WERI-Rb-1 (cell line): ENCODE results near the gene AGBL5.

Source experiments
- DNase-seq: peaks from one replicate; pipeline ENCODE4 v3.0.0-alpha.2; 2020
- H3K27ac ChIP-seq: fragments of 250-450 bp; sonication (Bioruptor Pico); 2 replicates; pipeline ENCODE4 v1.5.1; 2020; ENCODE audit warnings: mild to moderate bottlenecking, moderate library complexity
- H3K27me3 ChIP-seq: fragments of 250-450 bp; sonication (Bioruptor Pico); 2 replicates; pipeline ENCODE4 v1.5.1; 2021; ENCODE audit warnings: mild to moderate bottlenecking, low read depth, moderate library complexity; ENCODE audit not compliant: insufficient read depth, severe bottlenecking
- H3K36me3 ChIP-seq: fragments of 250-450 bp; sonication (Bioruptor Pico); 2 replicates; pipeline ENCODE4 v1.5.1; 2020; ENCODE audit warnings: mild to moderate bottlenecking, moderate library complexity
- H3K4me3 ChIP-seq: 2 replicates; pipeline ENCODE4 v1.5.1; 2011; ENCODE audit warnings: low read depth, mild to moderate bottlenecking, control low read depth, low read length
- H3K9me3 ChIP-seq: fragments of 250-450 bp; sonication (Bioruptor Pico); 2 replicates; pipeline ENCODE4 v1.5.1; 2021; ENCODE audit warnings: mild to moderate bottlenecking, moderate library complexity; ENCODE audit not compliant: severe bottlenecking
- CTCF ChIP-seq: IDR thresholded peaks from 2 replicates; pipeline ENCODE4 v1.5.1; 2011; ENCODE audit warnings: low read depth, mild to moderate bottlenecking, control low read depth, inconsistent platforms, low read length

The AGBL5 gene

GRCh38 chr2:27013738-27014137 lies 37.7 kb upstream of the AGBL5 start:
- H3K4me3 ChIP-seq, result no peak overlapping the region

GRCh38 chr2:27014771-27015433 lies 36.6 kb upstream of the AGBL5 start:
- no peak for TF ChIP-seq CTCF
- Histone ChIP-seq H3K27ac (peak overlapping the region; percentile 3; the same call in 1 of the 2 replicates), H3K36me3 (no peaks in the 10 kb centered on the region), H3K9me3 (no peaks in the 10 kb centered on the region), H3K27me3 (no peaks in the 10 kb centered on the region), H3K4me3 (no peak overlapping the region)
- DNase-seq, result peak; percentile 29

More at GRCh38 chr2:27013738-27014137, 37.7 kb upstream of the AGBL5 start:
- TF ChIP-seq CTCF, result no peak
- peaks cover under 1% of the 10 kb centered on the region for H3K9me3 ChIP-seq
- no peaks in the 10 kb centered on the region for H3K36me3 ChIP-seq
- H3K27me3 ChIP-seq, result no peaks in the 10 kb centered on the region
- no peak overlapping the region for H3K27ac ChIP-seq
- DNase-seq, result no peak

- no peaks in the 10 kb centered on the region for H3K9me3 ChIP-seq
- DNase-seq, result peak; percentile 74
- no peaks in the 10 kb centered on the region for H3K36me3 ChIP-seq
- no peak overlapping the region; the same call in 1 of the 2 replicates for H3K27ac ChIP-seq
- peak; percentile 71 for TF ChIP-seq CTCF
- no peak overlapping the region for H3K4me3 ChIP-seq
- no peaks in the 10 kb centered on the region for H3K27me3 ChIP-seq
Measured at GRCh38 chr2:27016801-27017325, 34.6 kb upstream of the AGBL5 start.

- no peak overlapping the region for H3K27ac ChIP-seq
Measured at GRCh38 chr2:27018142-27018541, 33.3 kb upstream of the AGBL5 start.

GRCh38 chr2:27019459-27019858 lies 32.0 kb upstream of the AGBL5 start:
- no peak for DNase-seq
- no peak for TF ChIP-seq CTCF
- Histone ChIP-seq H3K36me3 (peaks cover 20% of the 10 kb centered on the region), H3K27ac (no peak overlapping the region), H3K27me3 (no peaks in the 10 kb centered on the region), H3K9me3 (no peaks in the 10 kb centered on the region), H3K4me3 (no peak overlapping the region)

More at GRCh38 chr2:27018142-27018541, 33.3 kb upstream of the AGBL5 start:
- no peak for DNase-seq
- no peak for TF ChIP-seq CTCF
- Histone ChIP-seq H3K4me3 (no peak overlapping the region), H3K27me3 (no peaks in the 10 kb centered on the region), H3K36me3 (peaks cover 7% of the 10 kb centered on the region), H3K9me3 (no peaks in the 10 kb centered on the region)
